Activated CD8-positive, alpha-beta memory T cell treated with anti-CD3 and anti-CD28 coated beads for 1 hour (primary cell): Measurements from ENCODE around the gene IGFBP2.

Experiments used
- DNase-seq, 2 donors: peaks; one replicate each; pipeline ENCODE4 v3.0.0-alpha.2; 2020; ENCODE audit warnings: low read depth in 1 of 2; ENCODE audit errors: extremely low read depth in 1 of 2

Gene IGFBP2

GRCh38 chr2:216636551-216637450 is 3.6 kb downstream of the IGFBP2 start:
- DNase-seq, result no peak

DNA sequence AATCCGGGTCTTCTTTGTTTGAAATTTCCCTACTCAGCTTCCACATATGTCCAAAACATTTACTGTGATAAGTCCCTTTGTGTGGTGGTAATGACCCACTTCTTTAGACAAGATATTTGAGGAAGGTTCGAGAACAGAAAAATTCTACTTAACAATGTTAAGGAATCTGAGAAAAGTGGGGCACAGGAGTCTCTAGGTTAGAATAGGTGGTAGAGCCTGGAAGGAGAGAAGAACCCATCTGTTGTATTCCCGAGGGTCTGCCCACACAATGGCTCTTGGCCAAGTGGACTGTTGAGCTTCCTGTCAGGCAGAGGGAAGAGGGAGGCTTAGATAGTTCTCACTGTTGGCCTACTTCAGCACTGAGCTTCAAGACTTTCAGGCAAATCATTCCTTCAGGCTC is 4.3 kb downstream of the IGFBP2 start:
- no peak for DNase-seq

- no peak for DNase-seq
These were observed 10.9 kb downstream of the IGFBP2 start for GRCh38 chr2:216643986-216644659.

- DNase-seq, result no peak
These were observed 11.8 kb downstream of the IGFBP2 start for GRCh38 chr2:216644842-216645635.

DNA sequence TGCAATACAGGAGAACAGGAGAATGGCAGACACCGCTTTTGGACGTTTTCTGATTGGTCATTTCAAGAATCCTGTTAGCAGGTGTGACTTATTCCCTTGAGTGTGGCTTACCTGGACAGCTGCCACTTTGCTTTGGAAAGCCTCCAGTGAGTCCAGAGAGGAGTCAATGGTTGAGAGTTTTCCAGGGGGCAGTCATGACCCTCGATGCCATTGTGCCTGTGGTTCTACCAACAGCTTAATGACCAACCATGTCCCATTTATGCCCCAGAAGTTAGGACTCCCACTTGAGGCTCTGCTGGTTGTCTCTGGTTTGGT is 12.4 kb downstream of the IGFBP2 start:
- DNase-seq, result no peak

GRCh38 chr2:216646116-216646515 is 12.9 kb downstream of the IGFBP2 start:
- DNase-seq, result no peak

DNA sequence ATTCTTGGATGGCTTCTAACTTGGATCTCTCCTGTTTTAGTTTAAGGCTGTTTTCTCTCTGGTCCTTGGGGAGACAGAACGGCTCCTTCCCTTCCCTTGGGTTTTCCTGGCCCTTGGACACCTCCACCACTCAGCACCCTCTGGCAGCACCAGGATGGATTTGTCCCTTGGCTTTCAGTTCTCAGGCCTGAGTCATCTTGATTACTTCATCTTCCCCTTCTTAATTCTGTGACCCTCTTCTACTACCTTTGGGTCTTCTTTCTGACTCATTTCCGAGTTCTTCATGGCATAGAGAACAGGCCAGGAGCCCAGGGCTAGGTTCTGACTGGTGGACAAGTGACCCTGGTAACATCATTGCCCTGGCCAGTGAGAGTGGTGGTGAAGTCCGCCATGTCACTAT is 14.9 kb downstream of the IGFBP2 start:
- no peak for DNase-seq

DNA sequence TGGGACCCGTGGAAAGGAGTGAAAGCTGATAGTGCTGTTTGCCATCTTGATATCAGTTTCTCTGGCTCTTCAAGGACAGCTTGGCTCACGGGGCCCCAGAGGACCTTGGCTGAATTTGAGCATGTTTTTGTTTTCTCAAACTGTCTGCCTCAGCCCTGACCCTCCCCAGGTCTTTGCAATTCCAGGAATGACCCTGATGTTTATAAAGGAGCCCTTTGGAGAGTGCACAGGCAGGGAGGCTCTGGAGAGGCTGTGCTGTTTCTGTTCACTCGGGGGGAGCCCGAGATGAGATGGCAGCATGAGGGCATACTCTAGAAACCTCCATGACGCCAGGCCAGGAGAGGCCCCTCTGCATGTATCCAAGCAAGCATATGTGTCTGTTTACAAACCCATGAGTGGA is 16.4 kb downstream of the IGFBP2 start:
- DNase-seq, result no peak

GRCh38 chr2:216650626-216651257 is 17.5 kb downstream of the IGFBP2 start:
- DNase-seq, result no peak

DNA sequence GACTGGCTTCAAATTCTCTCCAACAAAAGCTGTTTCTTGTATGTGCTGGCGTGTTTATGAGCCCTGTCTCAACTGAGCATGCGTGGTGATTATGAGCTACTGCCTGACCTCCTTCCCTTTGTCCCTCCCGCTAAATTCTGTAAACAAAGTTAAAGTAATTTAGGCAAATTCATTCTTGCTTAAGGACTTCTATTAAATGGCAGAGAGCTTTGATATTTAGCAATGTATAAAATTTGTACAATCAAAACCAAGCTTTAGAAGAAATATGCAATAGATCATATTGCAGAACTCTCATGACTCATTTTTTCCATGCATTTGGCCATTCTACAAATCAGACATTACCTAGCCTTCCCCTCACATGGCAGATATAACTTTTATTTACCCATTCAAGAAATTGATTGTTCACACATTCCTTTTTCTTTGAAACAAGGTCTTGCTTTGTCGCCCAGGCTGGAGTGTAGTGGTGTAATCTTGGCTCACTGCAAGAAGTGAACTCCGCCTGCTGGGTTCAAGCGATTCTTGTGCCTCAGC is 18.2 kb downstream of the IGFBP2 start:
- DNase-seq, result no peak

GRCh38 chr2:216652566-216652965 is 19.3 kb downstream of the IGFBP2 start:
- DNase-seq, result no peak

- no peak for DNase-seq
These were observed 20.0 kb downstream of the IGFBP2 start for GRCh38 chr2:216653093-216653799.

GRCh38 chr2:216653931-216654365 is 20.7 kb downstream of the IGFBP2 start:
- no peak for DNase-seq

DNA sequence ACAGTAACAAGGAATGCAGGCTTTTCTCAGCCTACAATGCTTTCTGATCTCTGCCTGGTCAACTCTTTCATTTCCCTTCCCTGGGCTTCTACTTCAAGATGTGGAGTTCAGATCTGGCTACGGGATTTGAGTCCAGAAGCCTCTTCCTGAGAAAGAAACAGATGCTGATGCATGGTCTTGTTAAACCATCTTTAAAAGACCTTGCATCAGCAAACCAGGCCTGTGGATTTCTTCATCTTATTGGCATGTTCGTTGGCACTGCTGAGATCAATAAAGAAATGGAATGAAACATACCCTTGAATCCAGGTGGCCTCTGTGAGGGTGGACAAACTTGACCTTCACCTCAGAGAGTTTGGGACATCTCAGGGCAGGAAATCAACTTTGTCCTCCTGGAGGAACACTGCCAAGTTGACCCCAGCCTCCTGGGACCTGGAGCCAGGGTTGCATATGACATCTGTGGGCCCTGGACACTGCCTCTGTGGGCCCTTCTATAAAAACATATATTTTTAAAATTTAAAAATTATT is 21.4 kb downstream of the IGFBP2 start:
- DNase-seq, result no peak

GRCh38 chr2:216657086-216657855 is 24.1 kb downstream of the IGFBP2 start:
- no peak for DNase-seq

DNA sequence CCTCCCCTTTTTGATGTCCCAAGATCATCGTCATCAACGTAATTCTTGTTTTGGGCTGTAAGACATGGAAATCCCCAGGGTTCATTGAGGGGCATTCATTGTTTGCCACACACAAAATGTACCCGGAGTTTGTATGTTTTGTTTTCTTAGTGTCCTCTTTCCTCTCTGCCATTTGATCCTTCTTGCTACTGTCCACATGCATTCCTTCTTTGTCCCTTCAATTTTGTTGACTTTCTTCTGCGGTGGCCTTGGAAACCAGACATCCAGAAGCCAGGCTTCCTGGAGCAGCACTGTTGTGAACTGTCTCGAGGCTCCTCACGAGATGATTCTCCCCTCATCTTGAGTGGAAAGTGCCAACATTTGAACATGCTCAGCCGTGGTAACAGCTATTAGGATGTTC is 24.8 kb downstream of the IGFBP2 start:
- no peak for DNase-seq

- DNase-seq, result no peak
These were observed 25.5 kb downstream of the IGFBP2 start for GRCh38 chr2:216658757-216659156.

DNA sequence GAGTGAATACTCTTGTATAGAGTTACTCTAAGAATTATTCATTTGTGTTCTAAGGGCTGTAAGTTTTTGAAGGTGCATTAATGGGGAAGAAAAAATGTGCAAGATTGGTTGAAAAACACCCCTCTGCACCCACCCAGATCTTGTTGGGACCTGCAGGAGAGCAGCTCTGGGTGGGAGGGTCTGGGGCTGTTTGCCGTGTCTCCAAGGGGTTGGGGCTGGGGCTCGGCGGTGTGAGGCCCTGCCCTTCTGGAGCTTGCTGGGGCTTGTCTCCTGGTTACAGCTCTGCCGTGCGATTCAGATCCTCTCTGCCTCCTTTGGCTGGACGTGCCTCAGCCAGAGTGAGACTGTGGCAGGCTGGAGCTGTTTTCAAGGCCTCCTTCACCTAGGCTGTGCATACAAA is 26.1 kb downstream of the IGFBP2 start:
- DNase-seq, result no peak

- DNase-seq, result no peak
These were observed 27.3 kb downstream of the IGFBP2 start for GRCh38 chr2:216660496-216660895.
